T-helper 17 cell (primary cell): ENCODE results near the gene PDE4A. TPM values are rescaled to one million over a fixed set of nuclear protein-coding genes. Genes with fewer than 3 reads are reported as not detected.

Experiments used
- ATAC-seq: fragments of 150-1000 bp; cut with Tn5 transposase; 2 replicates; pipeline ENCODE4 v1.10.0; 2021; ENCODE audit warnings: mild to moderate bottlenecking, moderate library complexity
- DNase-seq, 3 donors: peaks; one replicate each; pipeline versions ENCODE4 v3.0.0 to v3.0.0-alpha.2; 2020 to 2021
- H3K9me3 ChIP-seq: one replicate; pipeline ENCODE4 v1.7.0; 2013; ENCODE audit warnings: low read length, mild to moderate bottlenecking; ENCODE audit not compliant: control insufficient read depth, poor library complexity, severe bottlenecking
- H3K27ac Mint-ChIP-seq: one replicate; pipeline ENCODE4 v1.8.0; 2022; ENCODE audit warnings: mild to moderate bottlenecking, moderate library complexity, mixed read lengths
- H3K27me3 Mint-ChIP-seq: one replicate; pipeline ENCODE4 v1.8.0; 2022; ENCODE audit warnings: mixed read lengths
- H3K36me3 Mint-ChIP-seq: one replicate; pipeline ENCODE4 v1.8.0; 2022; ENCODE audit warnings: low read depth, mixed read lengths
- H3K4me1 Mint-ChIP-seq: one replicate; pipeline ENCODE4 v1.8.0; 2022; ENCODE audit warnings: mild to moderate bottlenecking, mixed read lengths
- H3K4me3 Mint-ChIP-seq: one replicate; pipeline ENCODE4 v1.8.0; 2022; ENCODE audit warnings: mild to moderate bottlenecking, moderate library complexity, mixed read lengths
- total RNA-seq, 4 donors: library from RNA in 2 of 4; stranded (reverse) in 2 of 4; gene quantifications; one replicate each; pipeline ENCODE4 v1.2.3 and lab custom pipeline; 2022 to 2026

PDE4A gene
- total RNA-seq, 2 donors from 2014 or later = 5.7 to 9.5 TPM

DNA sequence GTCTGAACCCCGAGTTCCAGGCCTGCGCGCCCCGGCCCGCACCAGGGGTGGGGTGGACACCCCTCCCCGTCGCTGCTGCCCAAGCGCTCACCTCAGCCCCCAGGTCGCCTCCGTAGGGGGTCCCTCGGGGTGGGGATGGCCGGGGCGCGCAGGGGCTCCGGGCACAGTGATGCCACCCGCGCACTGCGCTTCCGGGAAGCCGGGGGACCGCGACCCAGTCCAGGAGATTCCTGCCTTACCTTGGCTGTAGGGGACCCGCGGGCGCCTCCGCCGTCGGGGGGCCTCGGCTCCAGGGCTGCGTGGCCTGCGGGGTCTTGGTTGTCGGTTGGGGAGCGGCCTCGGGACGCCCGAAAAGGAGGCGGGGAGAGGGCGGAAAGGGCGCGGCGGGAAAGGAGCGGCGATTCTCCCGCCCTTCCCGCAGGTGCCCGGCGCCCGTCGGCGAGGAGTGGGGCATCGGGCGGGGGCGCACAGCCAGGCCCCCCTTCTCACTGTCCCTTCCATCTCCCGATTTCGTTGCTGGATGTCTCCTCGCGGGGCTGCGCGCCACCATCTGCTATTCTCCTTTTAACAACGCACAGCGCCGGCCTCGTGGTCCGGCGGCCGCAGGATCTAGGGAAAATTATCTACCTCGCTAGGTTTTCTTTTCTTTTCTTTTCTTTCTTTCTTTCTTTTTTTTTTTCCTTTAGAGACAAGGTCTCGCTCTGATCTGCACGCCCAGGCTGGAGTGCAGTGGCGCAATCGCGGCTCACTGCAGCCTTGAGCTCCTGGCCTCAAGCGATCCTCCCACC, 82.9 kb downstream of the PDE4A start, which contains the start of gene KEAP1:
KEAP1 (minus strand) TSS at position 355 of the 788 bp plus-strand sequence. CDS start 3,323 bp downstream, outside the sequence.
- H3K4me1 Mint-ChIP-seq = peaks cover 29% of the 10 kb centered on the region
- H3K27ac Mint-ChIP-seq = peak within 1 kb of the TSS; percentile 74
- DNase-seq (peak in 2 of 3 donors; percentile 19 to 32), ATAC-seq (no peak)
- no peaks in the 10 kb centered on the region for H3K27me3 Mint-ChIP-seq
- H3K9me3 ChIP-seq = no peaks in the 10 kb centered on the region
- H3K4me3 Mint-ChIP-seq = peak within 1 kb of the TSS; percentile 94
- no peaks in the 10 kb centered on the region for H3K36me3 Mint-ChIP-seq

DNA sequence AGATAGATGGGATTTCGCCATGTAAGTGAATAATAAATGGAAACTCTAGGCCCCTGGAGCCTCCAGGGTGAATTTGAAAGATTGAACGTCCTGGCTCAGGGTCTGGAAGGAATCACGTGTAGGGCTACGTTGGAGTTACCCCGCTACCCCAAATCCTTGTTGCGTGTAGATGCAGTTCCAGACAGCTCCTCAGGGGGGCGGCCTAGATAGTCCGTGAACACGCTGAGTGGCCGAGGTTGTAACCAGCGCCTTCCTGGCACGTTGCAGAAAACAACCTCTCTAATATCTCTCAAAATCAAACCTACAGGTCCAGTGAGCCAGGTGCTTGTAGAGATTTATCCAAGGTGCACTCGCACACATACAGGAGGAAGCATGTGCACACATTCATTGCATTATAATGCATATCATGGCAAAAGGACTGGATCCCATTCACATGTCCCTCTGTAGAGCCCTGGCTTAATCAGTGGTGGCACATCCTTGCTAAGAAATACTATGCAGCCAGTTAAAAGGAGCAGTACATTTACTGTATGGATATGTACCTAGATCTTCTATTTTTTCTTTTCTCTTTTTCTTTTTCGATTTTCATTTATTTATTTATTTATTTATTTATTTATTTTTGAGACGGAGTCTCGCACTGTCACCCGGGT, 85.4 kb downstream of the PDE4A start:
- Mint-ChIP-seq H3K27me3 (no peaks in the 10 kb centered on the region), H3K4me3 (peak overlapping the region; percentile 28), H3K4me1 (peaks cover 21% of the 10 kb centered on the region), H3K36me3 (no peaks in the 10 kb centered on the region), H3K27ac (peak overlapping the region; percentile 78)
- ATAC-seq (peak; percentile 54), DNase-seq (peak; percentile 58 to 80 (median 60))
- H3K9me3 ChIP-seq = no peaks in the 10 kb centered on the region

- H3K9me3 ChIP-seq = no peaks in the 10 kb centered on the region
- Mint-ChIP-seq H3K36me3 (no peaks in the 10 kb centered on the region), H3K4me1 (peaks cover 15% of the 10 kb centered on the region), H3K27me3 (peaks cover 4% of the 10 kb centered on the region), H3K27ac (peak overlapping the region; percentile 60), H3K4me3 (no peak overlapping the region)
- ATAC-seq (no peak), DNase-seq (no peak)
These were observed 87.7 kb downstream of the PDE4A start for GRCh38 chr19:10508036-10508435.

- peak overlapping the region; percentile 60 for H3K27ac Mint-ChIP-seq
- H3K36me3 Mint-ChIP-seq = peaks cover 4% of the 10 kb centered on the region
- DNase-seq (no peak), ATAC-seq (peak; percentile 41)
- no peaks in the 10 kb centered on the region for H3K9me3 ChIP-seq
- peaks cover 11% of the 10 kb centered on the region for H3K27me3 Mint-ChIP-seq
- H3K4me1 Mint-ChIP-seq = peaks cover 14% of the 10 kb centered on the region
- peak overlapping the region; percentile 53 for H3K4me3 Mint-ChIP-seq
These were observed 88.4 kb downstream of the PDE4A start for GRCh38 chr19:10508707-10509106.

DNA sequence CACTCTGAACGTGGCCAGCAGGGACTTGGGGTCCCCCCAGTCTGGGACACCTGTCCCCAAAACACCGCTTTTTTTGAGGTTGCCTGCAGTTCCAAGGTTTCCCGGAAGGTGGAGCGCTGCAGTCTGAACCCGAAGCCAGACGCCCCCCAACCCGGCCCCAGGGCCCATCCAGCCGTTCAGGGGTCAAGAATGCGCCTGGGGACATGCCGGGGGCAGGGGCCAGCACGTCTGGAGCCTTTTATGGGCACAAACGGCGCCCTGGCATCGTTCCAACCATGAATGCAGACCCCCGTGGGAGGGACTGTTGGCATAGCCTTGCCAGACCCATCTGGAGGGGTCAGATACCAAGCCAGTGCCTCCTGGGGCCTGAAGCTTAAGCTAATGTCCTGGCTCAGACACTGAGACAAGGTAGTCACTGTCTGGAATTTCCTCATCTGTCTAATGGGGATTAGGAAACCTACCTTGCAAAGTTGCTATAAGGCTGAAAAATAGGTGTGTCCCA, 90.0 kb downstream of the PDE4A start:
- Mint-ChIP-seq H3K4me3 (no peak overlapping the region), H3K4me1 (peaks cover 12% of the 10 kb centered on the region), H3K27me3 (peaks cover 23% of the 10 kb centered on the region), H3K27ac (no peak overlapping the region), H3K36me3 (peaks cover 4% of the 10 kb centered on the region)
- no peaks in the 10 kb centered on the region for H3K9me3 ChIP-seq
- DNase-seq (peak; percentile 40 to 65 (median 41)), ATAC-seq (no peak)

DNA sequence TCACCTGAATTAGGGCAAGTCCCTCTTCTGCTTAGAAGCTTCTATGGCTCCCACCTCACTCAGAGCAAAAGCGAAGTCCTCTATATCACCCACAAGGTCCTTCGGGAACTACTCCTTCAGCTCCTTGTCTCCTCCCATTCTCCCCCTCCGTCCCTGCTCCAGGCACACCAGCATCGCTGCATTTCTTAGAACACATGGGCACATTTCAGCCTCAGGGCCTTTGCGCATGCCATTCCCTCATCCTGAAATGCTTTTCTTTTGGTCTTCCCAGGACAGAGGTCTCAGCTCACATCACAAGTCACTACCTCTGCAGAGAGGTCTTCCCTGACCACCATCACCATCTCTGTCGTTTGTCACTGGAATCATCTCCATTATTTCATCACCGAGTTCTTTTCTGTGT, 92.9 kb downstream of the PDE4A start:
- Mint-ChIP-seq H3K4me3 (no peak overlapping the region), H3K27me3 (peaks cover 44% of the 10 kb centered on the region), H3K4me1 (peaks cover 23% of the 10 kb centered on the region), H3K36me3 (peaks cover 13% of the 10 kb centered on the region), H3K27ac (no peak overlapping the region)
- ATAC-seq = no peak
- no peaks in the 10 kb centered on the region for H3K9me3 ChIP-seq
- DNase-seq = no peak

DNA sequence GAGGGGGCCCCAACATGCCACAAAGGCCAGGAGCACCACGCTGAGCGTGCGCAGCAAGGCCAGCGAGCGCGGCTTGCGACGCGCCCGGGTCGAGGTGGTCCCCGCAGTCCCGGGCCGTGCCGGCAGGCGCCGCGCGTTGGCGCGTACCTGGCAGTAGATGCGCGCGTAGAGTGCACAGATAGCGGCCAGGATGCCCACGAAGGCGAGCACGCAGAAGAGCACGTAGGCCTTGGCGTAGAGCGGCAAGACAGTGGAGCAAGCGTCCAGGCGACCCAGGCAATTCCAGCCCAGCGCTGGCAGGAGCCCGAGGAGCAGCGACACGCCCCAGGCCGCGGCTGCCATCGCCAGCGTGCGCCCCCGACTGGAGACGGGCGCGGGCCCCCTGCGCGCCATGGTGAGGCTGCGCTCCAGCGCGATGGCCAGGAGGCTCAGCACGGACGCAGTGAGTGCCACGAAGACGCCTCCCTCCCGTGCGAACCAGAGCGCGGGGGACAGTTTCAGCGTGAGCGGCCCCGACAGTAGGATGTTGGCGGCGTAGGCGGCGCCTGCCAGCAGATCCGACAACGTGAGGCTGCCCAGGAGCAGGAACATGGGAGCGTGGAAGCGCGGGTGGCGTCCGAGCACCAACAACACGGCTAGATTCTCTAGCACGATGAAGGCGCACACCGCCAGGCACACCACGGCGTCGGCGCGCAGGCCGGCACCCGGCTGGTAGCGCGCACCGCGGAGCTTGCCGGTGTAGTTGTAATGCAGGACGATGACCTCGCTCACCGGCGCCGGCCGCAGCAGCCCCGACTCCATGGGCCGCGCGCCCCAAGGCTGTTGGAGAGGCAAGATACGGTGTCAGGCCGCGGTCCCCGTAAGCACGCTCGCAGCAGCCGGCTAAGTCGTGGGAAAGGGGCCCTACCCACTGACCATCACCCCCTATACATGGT, 94.1 kb downstream of the PDE4A start:
- Mint-ChIP-seq H3K36me3 (peaks cover 17% of the 10 kb centered on the region), H3K27ac (no peak overlapping the region), H3K27me3 (peaks cover 57% of the 10 kb centered on the region), H3K4me3 (no peak overlapping the region), H3K4me1 (peaks cover 32% of the 10 kb centered on the region)
- peak; percentile 75 for ATAC-seq
- no peaks in the 10 kb centered on the region for H3K9me3 ChIP-seq
- peak in 1 of 3 donors; percentile 24 for DNase-seq

GRCh38 chr19:10516064-10516385, 95.7 kb downstream of the PDE4A start:
- ATAC-seq (no peak), DNase-seq (no peak)
- no peaks in the 10 kb centered on the region for H3K9me3 ChIP-seq
- H3K27ac Mint-ChIP-seq = no peak overlapping the region
- peaks cover 32% of the 10 kb centered on the region for H3K4me1 Mint-ChIP-seq
- peaks cover 64% of the 10 kb centered on the region for H3K27me3 Mint-ChIP-seq
- peak overlapping the region; percentile 84 for H3K4me3 Mint-ChIP-seq
- peaks cover 19% of the 10 kb centered on the region for H3K36me3 Mint-ChIP-seq

GRCh38 chr19:10516671-10517286, 96.4 kb downstream of the PDE4A start:
- no peak overlapping the region for H3K27ac Mint-ChIP-seq
- DNase-seq (no peak), ATAC-seq (no peak)
- H3K27me3 Mint-ChIP-seq = peaks cover 64% of the 10 kb centered on the region
- H3K36me3 Mint-ChIP-seq = peaks cover 19% of the 10 kb centered on the region
- peaks cover 32% of the 10 kb centered on the region for H3K4me1 Mint-ChIP-seq
- peak overlapping the region; percentile 88 for H3K4me3 Mint-ChIP-seq
- H3K9me3 ChIP-seq = no peaks in the 10 kb centered on the region

DNA sequence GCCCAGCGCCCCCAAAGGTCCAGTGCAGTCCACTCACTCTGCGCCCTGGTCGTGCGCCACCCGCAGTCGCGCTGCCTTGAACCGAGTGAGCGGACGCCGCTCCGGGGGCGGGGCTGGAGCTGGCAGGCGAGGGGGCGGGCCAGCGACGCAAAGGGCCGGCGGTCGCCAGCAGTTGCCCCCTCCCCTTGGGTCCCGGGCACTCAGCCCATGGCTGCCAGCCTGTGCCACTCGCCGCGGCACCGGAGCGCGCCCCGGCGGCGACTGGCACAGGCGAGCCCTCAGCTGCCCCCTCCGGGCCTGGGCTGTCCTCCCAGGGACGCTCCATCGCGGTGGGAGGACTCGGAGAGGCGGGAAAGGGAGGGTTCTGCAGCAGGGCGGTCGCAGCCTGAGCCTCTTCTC, 97.0 kb downstream of the PDE4A start, which contains the start of gene S1PR5:
S1PR5 (minus strand) TSS at position 87 of the 399 bp plus-strand sequence. CDS start 2,436 bp downstream, outside the sequence.
- Mint-ChIP-seq H3K4me1 (peaks cover 32% of the 10 kb centered on the region), H3K4me3 (peak within 1 kb of the TSS; percentile 88), H3K27me3 (peaks cover 64% of the 10 kb centered on the region), H3K27ac (no peak within 1 kb of the TSS), H3K36me3 (peaks cover 19% of the 10 kb centered on the region)
- ATAC-seq = peak; percentile 18
- DNase-seq = no peak
- H3K9me3 ChIP-seq = no peaks in the 10 kb centered on the region

DNA sequence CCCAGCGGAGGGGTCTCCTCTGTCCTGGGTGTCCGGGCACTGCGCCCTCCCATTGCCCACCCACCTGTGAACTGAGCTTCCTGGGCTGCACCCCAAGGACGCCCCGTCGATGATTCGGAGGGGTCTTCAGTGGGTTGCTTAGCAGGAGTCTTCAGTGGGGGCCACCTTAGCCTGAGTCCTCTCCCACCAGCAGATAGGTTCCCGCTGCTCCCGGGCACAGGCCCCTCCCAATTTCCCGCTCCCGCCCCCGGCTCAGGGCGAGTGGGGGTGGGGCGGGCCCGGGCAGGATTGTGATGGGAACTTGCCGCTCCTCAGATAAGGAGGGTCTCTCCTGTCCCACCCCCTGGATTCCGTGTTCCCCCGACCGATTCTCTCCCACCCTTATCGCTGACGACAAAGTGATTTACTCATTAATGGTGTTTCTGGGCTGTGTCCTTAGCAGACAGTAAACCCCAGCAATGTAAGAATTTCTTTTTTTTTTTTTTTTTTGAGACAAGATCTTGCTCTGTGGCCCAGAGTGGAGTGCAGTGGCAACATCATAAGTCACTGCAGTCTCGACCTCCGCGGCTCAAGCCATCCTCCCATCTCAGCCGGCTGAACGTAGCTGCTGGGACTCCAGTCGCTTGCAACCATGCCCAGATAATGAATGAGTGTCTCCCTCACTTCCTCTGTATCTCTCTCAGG, 97.6 kb downstream of the PDE4A start:
- DNase-seq (no peak), ATAC-seq (peak; percentile 36)
- peaks cover 32% of the 10 kb centered on the region for H3K4me1 Mint-ChIP-seq
- H3K4me3 Mint-ChIP-seq = peak overlapping the region; percentile 80
- no peak overlapping the region for H3K27ac Mint-ChIP-seq
- H3K27me3 Mint-ChIP-seq = peaks cover 61% of the 10 kb centered on the region
- no peaks in the 10 kb centered on the region for H3K9me3 ChIP-seq
- peaks cover 19% of the 10 kb centered on the region for H3K36me3 Mint-ChIP-seq
